Neural cell (in vitro differentiated cells): ENCODE measurements around the gene POLR1G. TPM values are rescaled to one million over a fixed set of nuclear protein-coding genes. Genes with fewer than 3 reads are reported as not detected.
"Not testable (repeated sequence)": the region's sequence is repeated elsewhere in the genome, so short reads cannot be mapped to it uniquely, and the experiment has no call there.

Experiments used
- H2AFZ ChIP-seq: fragments of 200-600, 300-800 bp; sonication (generic), shearing (Covaris generic); 2 replicates; pipeline ENCODE4 v1.6.0; 2014; ENCODE audit warnings: low read depth, mild to moderate bottlenecking, antibody characterized with exemption, low read length, moderate library complexity
- H3F3A ChIP-seq: fragments of 200-600 bp; shearing (Covaris generic); 2 replicates; pipeline ENCODE4 v1.6.1; 2016; ENCODE audit warnings: mild to moderate bottlenecking, moderate library complexity, mixed read lengths, antibody characterized with exemption, low read length; ENCODE audit not compliant: insufficient read depth, poor library complexity, severe bottlenecking
- H3K27ac ChIP-seq: fragments of 200-600, 300-800 bp; sonication (generic), shearing (Covaris generic); 2 replicates; pipeline ENCODE4 v1.5.1; 2014; ENCODE audit warnings: mild to moderate bottlenecking, low read length, moderate library complexity
- H3K27me3 ChIP-seq: fragments of 300-800, 200-600 bp; sonication (generic), shearing (Covaris generic); 2 replicates; pipeline ENCODE4 v1.6.0; 2014; ENCODE audit warnings: mild to moderate bottlenecking, low read depth, low read length, moderate library complexity; ENCODE audit not compliant: insufficient read depth
- H3K36me3 ChIP-seq: fragments of 300-800, 200-600 bp; sonication (generic), shearing (Covaris generic); 2 replicates; pipeline ENCODE4 v1.5.1; 2014; ENCODE audit warnings: mild to moderate bottlenecking, antibody characterized with exemption, low read length, moderate library complexity; ENCODE audit not compliant: insufficient read depth
- H3K4me2 ChIP-seq: fragments of 300-800, 200-600 bp; sonication (generic), shearing (Covaris generic); 2 replicates; pipeline ENCODE4 v1.6.0; 2014; ENCODE audit warnings: mild to moderate bottlenecking, low read length
- H3K4me3 ChIP-seq: fragments of 300-800, 200-600 bp; sonication (generic), shearing (Covaris generic); 2 replicates; pipeline ENCODE4 v1.5.1; 2014; ENCODE audit warnings: mild to moderate bottlenecking, low read length, moderate library complexity
- H3K79me2 ChIP-seq: fragments of 200-600 bp; shearing (Covaris generic); replicated peaks from 2 replicates; pipeline ENCODE4 v1.6.0; 2014; ENCODE audit warnings: mild to moderate bottlenecking, low read length, moderate library complexity; ENCODE audit not compliant: insufficient read depth
- H3K9ac ChIP-seq: fragments of 300-800, 200-600 bp; sonication (generic), shearing (Covaris generic); 2 replicates; pipeline ENCODE4 v1.6.1; 2016; ENCODE audit warnings: mild to moderate bottlenecking, low read length, mixed read lengths
- H3K9me2 ChIP-seq: fragments of 200-600 bp; shearing (Covaris generic); 2 replicates; pipeline ENCODE4 v1.6.1; 2016; ENCODE audit warnings: mild to moderate bottlenecking, low read length, mixed read lengths; ENCODE audit not compliant: insufficient read depth
- H3K9me3 ChIP-seq: fragments of 200-600, 300-800 bp; sonication (generic), shearing (Covaris generic); 2 replicates; pipeline ENCODE4 v1.6.1; 2016; ENCODE audit warnings: mild to moderate bottlenecking, mixed run types, low read length, moderate library complexity, mixed read lengths
- H4K20me1 ChIP-seq: fragments of 200-600 bp; shearing (Covaris generic); 2 replicates; pipeline ENCODE4 v1.6.1; 2016; ENCODE audit warnings: mild to moderate bottlenecking, mixed run types; ENCODE audit not compliant: insufficient read depth
- CTCF ChIP-seq: fragments of 450-650 bp; IDR thresholded peaks from 2 replicates; pipeline ENCODE4 v1.5.1; 2014; ENCODE audit warnings: antibody characterized with exemption, mild to moderate bottlenecking, moderate library complexity; ENCODE audit not compliant: poor library complexity, severe bottlenecking
- EP300 ChIP-seq: fragments of 450-650 bp; conservative IDR thresholded peaks from 2 replicates; pipeline ENCODE4 v1.6.1; 2014; ENCODE audit warnings: antibody characterized with exemption, mild to moderate bottlenecking, moderate library complexity; ENCODE audit not compliant: poor library complexity, severe bottlenecking
- MXI1 ChIP-seq: fragments of 450-650 bp; conservative IDR thresholded peaks from 2 replicates; pipeline ENCODE4 v1.6.1; 2014; ENCODE audit warnings: antibody characterized with exemption, mild to moderate bottlenecking; ENCODE audit not compliant: poor library complexity, severe bottlenecking
- POLR2AphosphoS5 ChIP-seq: IDR thresholded peaks from 2 replicates; pipeline ENCODE4 v1.6.1; 2012
- RAD21 ChIP-seq: fragments of 450-650 bp; conservative IDR thresholded peaks from 2 replicates; pipeline ENCODE4 v1.6.1; 2014; ENCODE audit warnings: antibody characterized with exemption, mild to moderate bottlenecking, moderate library complexity
- REST ChIP-seq: IDR thresholded peaks from 2 replicates; pipeline ENCODE4 v1.6.1; 2012; ENCODE audit warnings: borderline replicate concordance
- SMC3 ChIP-seq: fragments of 450-650 bp; conservative IDR thresholded peaks from 2 replicates; pipeline ENCODE4 v1.6.1; 2014; ENCODE audit warnings: antibody characterized with exemption, mild to moderate bottlenecking, moderate library complexity; ENCODE audit not compliant: poor library complexity
- TAF1 ChIP-seq: IDR thresholded peaks from 2 replicates; pipeline ENCODE4 v1.6.1; 2012; ENCODE audit warnings: low read depth
- polyA plus RNA-seq: library from polyadenylated mRNA; depleted of rRNA; stranded (reverse); fragments of >200 nt; gene quantifications from 2 replicates; pipeline ENCODE4 v1.2.3, GENCODE V29; 2014

POLR1G gene
- polyA plus RNA-seq, 1 donor from 2014 or later = 2.4 TPM

- not testable (repeated sequence) for H2AFZ ChIP-seq, H3F3A ChIP-seq, H3K4me3 ChIP-seq, H4K20me1 ChIP-seq, H3K9ac ChIP-seq, H3K36me3 ChIP-seq, H3K9me3 ChIP-seq, H3K4me2 ChIP-seq, H3K27ac ChIP-seq, H3K9me2 ChIP-seq, H3K79me2 ChIP-seq
- H3K27me3 ChIP-seq = peaks cover 17% of the 10 kb centered on the region
These were observed 24.6 kb downstream of the POLR1G start for GRCh38 chr19:45431008-45431407.

- H3K9me3 ChIP-seq, H3K4me2 ChIP-seq, H3F3A ChIP-seq, H3K79me2 ChIP-seq, H3K36me3 ChIP-seq, H2AFZ ChIP-seq, H3K9me2 ChIP-seq, H3K4me3 ChIP-seq, H4K20me1 ChIP-seq, H3K27ac ChIP-seq, H3K9ac ChIP-seq: not testable (repeated sequence)
- peaks cover 17% of the 10 kb centered on the region for H3K27me3 ChIP-seq
These were observed 26.1 kb downstream of the POLR1G start for GRCh38 chr19:45432543-45432942.

- Histone ChIP-seq H3K4me3 (no peak overlapping the region), H3K36me3 (no peaks in the 10 kb centered on the region), H3K9me3 (no peaks in the 10 kb centered on the region), H3K4me2 (no peak overlapping the region), H4K20me1 (no peaks in the 10 kb centered on the region), H3K79me2 (no peaks in the 10 kb centered on the region), H3K27ac (no peak overlapping the region), H3F3A (no peaks in the 10 kb centered on the region), H3K9me2 (no peaks in the 10 kb centered on the region), H3K9ac (no peak overlapping the region), H3K27me3 (no peaks in the 10 kb centered on the region), H2AFZ (no peak overlapping the region)
- no peak for TF ChIP-seq EP300
- TF ChIP-seq TAF1 = no peak
- no peak for TF ChIP-seq CTCF
- no peak for TF ChIP-seq REST
- no peak for TF ChIP-seq MXI1
- no peak for TF ChIP-seq RAD21
- TF ChIP-seq SMC3 = no peak
- TF ChIP-seq POLR2AphosphoS5 = no peak
These were observed 30.9 kb downstream of the POLR1G start for GRCh38 chr19:45437328-45437727.
